ENCODE measurements around the gene DACT3. TPM values are rescaled to one million over a fixed set of nuclear protein-coding genes. Genes with fewer than 3 reads are reported as not detected.

The DACT3 gene
- total RNA-seq, 1 donor: 5.2 TPM

DNA sequence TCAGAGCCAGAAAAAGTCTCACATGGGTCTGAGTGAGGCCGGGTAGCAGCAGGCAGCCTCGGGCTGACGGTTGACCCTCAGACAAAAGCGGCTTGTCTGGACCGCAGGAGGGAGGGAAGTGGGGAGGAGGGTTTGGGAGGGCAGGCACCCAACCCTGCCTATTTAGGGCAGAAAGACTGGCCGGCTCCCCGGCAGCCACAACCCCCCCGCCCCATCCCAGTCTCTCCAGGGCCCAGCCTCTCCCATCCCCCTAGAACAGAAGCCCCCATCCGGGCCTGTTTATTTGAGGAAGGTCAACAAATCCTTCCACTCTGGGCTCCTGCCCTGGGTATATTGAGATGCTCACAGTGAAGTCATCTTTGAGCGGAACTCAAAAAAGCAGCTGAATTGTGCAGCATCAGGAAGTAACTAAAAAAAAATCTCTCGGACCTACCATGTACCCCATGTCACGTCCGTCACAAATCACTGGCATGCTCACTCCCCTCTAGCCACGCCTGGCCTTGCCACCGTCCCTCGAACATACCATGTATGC lies 6.3 kb downstream of the DACT3 start:
- no peak for DNase-seq (ENCODE audit: low read depth)
- no peak overlapping the region for H3K4me3 ChIP-seq (ENCODE audit: low read depth, low read length)
- TF ChIP-seq, protein P1, sequence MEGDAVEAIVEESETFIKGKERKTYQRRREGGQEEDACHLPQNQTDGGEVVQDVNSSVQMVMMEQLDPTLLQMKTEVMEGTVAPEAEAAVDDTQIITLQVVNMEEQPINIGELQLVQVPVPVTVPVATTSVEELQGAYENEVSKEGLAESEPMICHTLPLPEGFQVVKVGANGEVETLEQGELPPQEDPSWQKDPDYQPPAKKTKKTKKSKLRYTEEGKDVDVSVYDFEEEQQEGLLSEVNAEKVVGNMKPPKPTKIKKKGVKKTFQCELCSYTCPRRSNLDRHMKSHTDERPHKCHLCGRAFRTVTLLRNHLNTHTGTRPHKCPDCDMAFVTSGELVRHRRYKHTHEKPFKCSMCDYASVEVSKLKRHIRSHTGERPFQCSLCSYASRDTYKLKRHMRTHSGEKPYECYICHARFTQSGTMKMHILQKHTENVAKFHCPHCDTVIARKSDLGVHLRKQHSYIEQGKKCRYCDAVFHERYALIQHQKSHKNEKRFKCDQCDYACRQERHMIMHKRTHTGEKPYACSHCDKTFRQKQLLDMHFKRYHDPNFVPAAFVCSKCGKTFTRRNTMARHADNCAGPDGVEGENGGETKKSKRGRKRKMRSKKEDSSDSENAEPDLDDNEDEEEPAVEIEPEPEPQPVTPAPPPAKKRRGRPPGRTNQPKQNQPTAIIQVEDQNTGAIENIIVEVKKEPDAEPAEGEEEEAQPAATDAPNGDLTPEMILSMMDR (IDR thresholded peaks at IDR 0.05; ENCODE audit: insufficient read depth, low read depth, low read length): no peak

GRCh38 chr19:46650445-46650844 lies 10.5 kb downstream of the DACT3 start:
- no peak for DNase-seq (ENCODE audit: low read depth)
- TF ChIP-seq, protein P1 (IDR thresholded peaks at IDR 0.05; ENCODE audit: insufficient read depth, low read depth, low read length): no peak
- H3K4me3 ChIP-seq (ENCODE audit: low read depth, low read length): no peak overlapping the region

GRCh38 chr19:46648961-46649960 lies 11.7 kb downstream of the DACT3 start:
- no peak overlapping the region for H3K4me3 ChIP-seq (ENCODE audit: low read depth, low read length)
- TF ChIP-seq, protein P1 (IDR thresholded peaks at IDR 0.05; ENCODE audit: insufficient read depth, low read depth, low read length): no peak
- DNase-seq (ENCODE audit: low read depth): no peak

DNA sequence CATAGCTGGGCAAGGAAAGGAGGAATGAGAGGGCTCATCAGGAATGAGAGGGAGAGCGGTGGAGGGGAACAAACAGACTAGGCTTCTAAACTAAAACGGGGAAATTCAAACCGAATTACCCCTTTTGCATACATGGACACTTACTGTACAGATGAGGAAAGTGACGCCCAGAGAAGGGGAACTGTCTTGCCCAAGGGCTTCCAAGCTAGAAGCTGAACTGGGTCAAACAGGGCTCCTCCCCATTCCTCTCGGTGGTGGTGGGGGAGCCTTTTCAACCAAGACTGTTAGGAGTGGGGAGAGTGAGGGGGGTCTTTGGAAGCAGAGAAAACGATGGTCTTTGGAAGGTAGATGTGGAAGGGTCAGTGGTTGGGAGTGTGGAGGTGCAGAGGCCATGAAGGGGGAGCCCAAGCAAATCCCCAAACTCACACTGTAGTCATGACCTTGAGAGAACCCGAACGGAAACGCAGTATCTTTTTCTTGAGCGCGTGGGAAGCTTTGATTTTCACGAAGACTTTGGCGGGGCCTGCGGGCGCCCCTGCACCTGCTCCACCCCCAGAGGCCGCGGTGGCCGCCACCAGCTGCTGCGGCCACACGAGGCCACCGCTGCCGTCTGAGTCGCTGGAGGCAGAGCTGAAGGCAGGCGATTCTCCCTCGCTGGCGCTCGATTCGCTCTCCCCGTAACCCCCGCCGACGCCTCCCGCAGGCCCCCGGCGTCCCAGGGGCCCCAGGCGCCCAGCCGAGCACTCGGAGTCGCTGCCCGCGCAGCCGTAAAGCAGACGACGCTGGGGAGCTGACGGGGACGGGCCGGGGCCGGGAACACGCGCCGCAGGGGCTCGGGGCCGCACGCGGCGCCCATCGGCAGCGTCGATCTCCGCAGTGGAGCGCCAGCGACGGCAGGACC lies 12.7 kb downstream of the DACT3 start:
- TF ChIP-seq, protein P1 (IDR thresholded peaks at IDR 0.05; ENCODE audit: insufficient read depth, low read depth, low read length): no peak
- DNase-seq (ENCODE audit: low read depth): no peak
- no peak overlapping the region for H3K4me3 ChIP-seq (ENCODE audit: low read depth, low read length)

DNA sequence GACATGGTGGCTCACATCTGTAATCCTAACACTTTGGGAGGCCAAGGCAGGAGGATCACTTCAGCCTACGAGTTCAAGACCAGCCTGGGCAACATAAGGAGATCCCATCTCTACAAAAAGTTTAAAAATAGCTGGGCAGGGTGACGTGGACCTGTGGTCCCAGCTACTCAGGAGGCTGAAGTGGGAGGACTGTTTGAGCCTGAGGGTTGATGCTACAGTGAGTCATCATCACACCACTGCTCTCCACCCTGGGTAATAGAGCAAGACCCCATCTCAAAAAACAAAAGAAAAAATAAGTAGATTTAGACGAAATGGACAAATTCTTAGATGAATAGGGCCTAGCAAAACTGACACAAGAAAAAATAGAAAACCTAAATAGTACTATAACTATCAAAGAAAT lies 14.6 kb downstream of the DACT3 start:
- TF ChIP-seq, protein P1 (IDR thresholded peaks at IDR 0.05; ENCODE audit: insufficient read depth, low read depth, low read length): no peak
- H3K4me3 ChIP-seq (ENCODE audit: low read depth, low read length): no peak overlapping the region
- DNase-seq (ENCODE audit: low read depth): no peak

DNA sequence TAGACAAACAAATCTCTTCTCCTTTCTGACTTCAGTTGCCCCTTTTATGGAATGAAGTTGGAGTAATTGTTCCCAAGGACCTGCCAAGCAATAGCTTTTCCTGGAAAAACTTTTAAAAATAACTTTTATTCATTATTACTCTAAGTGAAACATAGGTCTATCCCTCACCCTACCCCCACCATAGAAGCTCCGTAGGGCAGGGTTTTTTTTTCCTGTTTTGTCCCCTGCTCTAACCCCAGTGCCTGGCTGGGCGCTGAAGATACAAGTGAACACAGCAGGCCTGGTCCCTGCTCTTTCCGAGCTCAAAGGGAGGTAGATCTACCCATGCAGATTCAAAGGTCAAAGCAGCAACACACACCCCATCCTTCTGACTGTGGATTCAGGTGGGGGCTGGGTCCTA lies 16.3 kb downstream of the DACT3 start:
- TF ChIP-seq, protein P1 (IDR thresholded peaks at IDR 0.05; ENCODE audit: insufficient read depth, low read depth, low read length): no peak
- no peak overlapping the region for H3K4me3 ChIP-seq (ENCODE audit: low read depth, low read length)
- DNase-seq (ENCODE audit: low read depth): no peak

All from fibroblast of villous mesenchyme (primary cell).